ENCODE measurements around the gene HADHA. TPM values are rescaled to one million over a fixed set of nuclear protein-coding genes. Genes with fewer than 3 reads are reported as not detected.

Gene HADHA
- total RNA-seq, 1 experiment from 2014 or later: 118 TPM

DNA sequence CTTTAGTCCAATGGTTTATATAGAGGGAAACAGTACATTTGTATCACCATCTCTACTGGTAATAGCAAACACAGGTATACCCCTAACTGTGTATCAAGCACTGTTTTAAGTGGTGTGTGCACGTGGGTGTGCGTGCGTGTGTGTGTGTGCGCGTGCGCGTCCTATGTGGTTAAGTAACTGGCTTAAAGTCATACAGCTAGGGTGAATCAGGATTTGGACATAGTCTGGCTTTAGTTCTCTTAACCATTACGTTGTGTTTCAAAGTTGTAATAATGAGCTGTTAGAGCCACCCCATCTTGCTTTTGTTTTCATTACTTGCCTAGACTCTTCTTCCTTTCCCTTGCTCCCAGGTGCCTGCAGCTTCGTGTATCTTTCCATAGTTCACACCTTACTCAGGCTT, 2.4 kb upstream of the HADHA start (continued):
- no peak for TF ChIP-seq MYBL2 (CRISPR knock-in tag; IDR thresholded peaks at IDR 0.05)
- no peak for TF ChIP-seq MXD4 (CRISPR knock-in tag; IDR thresholded peaks at IDR 0.05; ENCODE audit: borderline replicate concordance)
- TF ChIP-seq, protein P1, sequence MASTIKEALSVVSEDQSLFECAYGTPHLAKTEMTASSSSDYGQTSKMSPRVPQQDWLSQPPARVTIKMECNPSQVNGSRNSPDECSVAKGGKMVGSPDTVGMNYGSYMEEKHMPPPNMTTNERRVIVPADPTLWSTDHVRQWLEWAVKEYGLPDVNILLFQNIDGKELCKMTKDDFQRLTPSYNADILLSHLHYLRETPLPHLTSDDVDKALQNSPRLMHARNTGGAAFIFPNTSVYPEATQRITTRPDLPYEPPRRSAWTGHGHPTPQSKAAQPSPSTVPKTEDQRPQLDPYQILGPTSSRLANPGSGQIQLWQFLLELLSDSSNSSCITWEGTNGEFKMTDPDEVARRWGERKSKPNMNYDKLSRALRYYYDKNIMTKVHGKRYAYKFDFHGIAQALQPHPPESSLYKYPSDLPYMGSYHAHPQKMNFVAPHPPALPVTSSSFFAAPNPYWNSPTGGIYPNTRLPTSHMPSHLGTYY (CRISPR knock-in tag; IDR thresholded peaks at IDR 0.05): no peak
- no peak for TF ChIP-seq GTF2I (CRISPR knock-in tag; conservative IDR thresholded peaks at IDR 0.05)
- no peak for TF ChIP-seq IRF2 (CRISPR knock-in tag; IDR thresholded peaks at IDR 0.05; ENCODE audit: borderline replicate concordance, low read depth)
- TF ChIP-seq FOXK1 (CRISPR knock-in tag; IDR thresholded peaks at IDR 0.05): no peak
- TF ChIP-seq ZNF317 (CRISPR knock-in tag; IDR thresholded peaks at IDR 0.05; ENCODE audit: borderline replicate concordance, low read depth): no peak

- no peaks in the 10 kb centered on the region for H3K27me3 Mint-ChIP-seq (ENCODE audit: low read depth)
- TF ChIP-seq, protein P2, sequence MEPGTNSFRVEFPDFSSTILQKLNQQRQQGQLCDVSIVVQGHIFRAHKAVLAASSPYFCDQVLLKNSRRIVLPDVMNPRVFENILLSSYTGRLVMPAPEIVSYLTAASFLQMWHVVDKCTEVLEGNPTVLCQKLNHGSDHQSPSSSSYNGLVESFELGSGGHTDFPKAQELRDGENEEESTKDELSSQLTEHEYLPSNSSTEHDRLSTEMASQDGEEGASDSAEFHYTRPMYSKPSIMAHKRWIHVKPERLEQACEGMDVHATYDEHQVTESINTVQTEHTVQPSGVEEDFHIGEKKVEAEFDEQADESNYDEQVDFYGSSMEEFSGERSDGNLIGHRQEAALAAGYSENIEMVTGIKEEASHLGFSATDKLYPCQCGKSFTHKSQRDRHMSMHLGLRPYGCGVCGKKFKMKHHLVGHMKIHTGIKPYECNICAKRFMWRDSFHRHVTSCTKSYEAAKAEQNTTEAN (CRISPR knock-in tag; IDR thresholded peaks at IDR 0.05): no peak
- TF ChIP-seq, protein P1 (CRISPR knock-in tag; IDR thresholded peaks at IDR 0.05): no peak
- TF ChIP-seq NR1H2 (CRISPR knock-in tag; IDR thresholded peaks at IDR 0.05) (no peak), ATF1 (CRISPR knock-in tag; IDR thresholded peaks at IDR 0.05) (no peak), NFYB (CRISPR knock-in tag; conservative IDR thresholded peaks at IDR 0.05; ENCODE audit: low read depth) (no peak), MXD4 (CRISPR knock-in tag; IDR thresholded peaks at IDR 0.05; ENCODE audit: borderline replicate concordance) (no peak), ZNF423 (CRISPR knock-in tag; IDR thresholded peaks at IDR 0.05) (no peak), MLX (CRISPR knock-in tag; IDR thresholded peaks at IDR 0.05) (no peak), SMAD4 (CRISPR knock-in tag; IDR thresholded peaks at IDR 0.05) (no peak), SP1 (CRISPR knock-in tag; conservative IDR thresholded peaks at IDR 0.05) (no peak), ZNF138 (CRISPR knock-in tag; conservative IDR thresholded peaks at IDR 0.05) (no peak), SMAD3 (CRISPR knock-in tag; IDR thresholded peaks at IDR 0.05; ENCODE audit: borderline replicate concordance) (no peak), JUN (CRISPR knock-in tag; IDR thresholded peaks at IDR 0.05) (no peak)
- TF ChIP-seq, protein P3, sequence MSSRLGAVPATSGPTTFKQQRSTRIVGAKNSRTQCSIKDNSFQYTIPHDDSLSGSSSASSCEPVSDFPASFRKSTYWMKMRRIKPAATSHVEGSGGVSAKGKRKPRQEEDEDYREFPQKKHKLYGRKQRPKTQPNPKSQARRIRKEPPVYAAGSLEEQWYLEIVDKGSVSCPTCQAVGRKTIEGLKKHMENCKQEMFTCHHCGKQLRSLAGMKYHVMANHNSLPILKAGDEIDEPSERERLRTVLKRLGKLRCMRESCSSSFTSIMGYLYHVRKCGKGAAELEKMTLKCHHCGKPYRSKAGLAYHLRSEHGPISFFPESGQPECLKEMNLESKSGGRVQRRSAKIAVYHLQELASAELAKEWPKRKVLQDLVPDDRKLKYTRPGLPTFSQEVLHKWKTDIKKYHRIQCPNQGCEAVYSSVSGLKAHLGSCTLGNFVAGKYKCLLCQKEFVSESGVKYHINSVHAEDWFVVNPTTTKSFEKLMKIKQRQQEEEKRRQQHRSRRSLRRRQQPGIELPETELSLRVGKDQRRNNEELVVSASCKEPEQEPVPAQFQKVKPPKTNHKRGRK (CRISPR knock-in tag; IDR thresholded peaks at IDR 0.05; ENCODE audit: borderline replicate concordance): no peak
- TF ChIP-seq, protein P4, sequence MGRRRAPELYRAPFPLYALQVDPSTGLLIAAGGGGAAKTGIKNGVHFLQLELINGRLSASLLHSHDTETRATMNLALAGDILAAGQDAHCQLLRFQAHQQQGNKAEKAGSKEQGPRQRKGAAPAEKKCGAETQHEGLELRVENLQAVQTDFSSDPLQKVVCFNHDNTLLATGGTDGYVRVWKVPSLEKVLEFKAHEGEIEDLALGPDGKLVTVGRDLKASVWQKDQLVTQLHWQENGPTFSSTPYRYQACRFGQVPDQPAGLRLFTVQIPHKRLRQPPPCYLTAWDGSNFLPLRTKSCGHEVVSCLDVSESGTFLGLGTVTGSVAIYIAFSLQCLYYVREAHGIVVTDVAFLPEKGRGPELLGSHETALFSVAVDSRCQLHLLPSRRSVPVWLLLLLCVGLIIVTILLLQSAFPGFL (CRISPR knock-in tag; IDR thresholded peaks at IDR 0.05; ENCODE audit: borderline replicate concordance): no peak
- TF ChIP-seq, protein P5, sequence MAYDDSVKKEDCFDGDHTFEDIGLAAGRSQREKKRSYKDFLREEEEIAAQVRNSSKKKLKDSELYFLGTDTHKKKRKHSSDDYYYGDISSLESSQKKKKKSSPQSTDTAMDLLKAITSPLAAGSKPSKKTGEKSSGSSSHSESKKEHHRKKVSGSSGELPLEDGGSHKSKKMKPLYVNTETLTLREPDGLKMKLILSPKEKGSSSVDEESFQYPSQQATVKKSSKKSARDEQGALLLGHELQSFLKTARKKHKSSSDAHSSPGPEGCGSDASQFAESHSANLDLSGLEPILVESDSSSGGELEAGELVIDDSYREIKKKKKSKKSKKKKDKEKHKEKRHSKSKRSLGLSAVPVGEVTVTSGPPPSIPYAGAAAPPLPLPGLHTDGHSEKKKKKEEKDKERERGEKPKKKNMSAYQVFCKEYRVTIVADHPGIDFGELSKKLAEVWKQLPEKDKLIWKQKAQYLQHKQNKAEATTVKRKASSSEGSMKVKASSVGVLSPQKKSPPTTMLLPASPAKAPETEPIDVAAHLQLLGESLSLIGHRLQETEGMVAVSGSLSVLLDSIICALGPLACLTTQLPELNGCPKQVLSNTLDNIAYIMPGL (CRISPR knock-in tag; IDR thresholded peaks at IDR 0.05): no peak
- no peak for DNase-seq (ENCODE audit: low spot score)
- peak overlapping the region; percentile 100 for H3K4me3 Mint-ChIP-seq
- peaks cover 33% of the 10 kb centered on the region for H3K4me1 Mint-ChIP-seq
- POLR2A ChIA-PET: no interaction called here
- CTCF ChIA-PET: interaction anchor here (1.9 to 4.3 kb wide), 2 partner anchors 54 to 69 kb away, joined by 5 to 33 read pairs; no protein-coding TSS in a partner anchor
- H3K9me3 Mint-ChIP-seq: no peaks in the 10 kb centered on the region
- peak overlapping the region; percentile 84; the same call in 1 of the 2 replicates for H3K27ac Mint-ChIP-seq
- no peaks in the 10 kb centered on the region for H3K36me3 Mint-ChIP-seq
- no peak for ATAC-seq
Measured at GRCh38 chr2:26245810-26246209, 1.4 kb upstream of the HADHA start.
